MM.1S (cell line): Measurements from ENCODE around the gene PCSK9.

Source experiments
- DNase-seq: peaks from one replicate; pipeline ENCODE4 v3.0.0-alpha.2; 2015
- H2AFZ ChIP-seq: fragments of 300-600 bp; sonication (generic); 2 replicates; pipeline ENCODE4 v1.6.0; 2016; ENCODE audit warnings: antibody characterized with exemption, low read length
- H3F3A ChIP-seq: fragments of 300-600 bp; sonication (generic); 2 replicates; pipeline ENCODE4 v1.6.1; 2016; ENCODE audit warnings: mild to moderate bottlenecking, antibody characterized with exemption, low read length, moderate library complexity, mixed read lengths; ENCODE audit not compliant: insufficient read depth
- H3K27ac ChIP-seq: fragments of 300-600 bp; sonication (generic); 2 replicates; pipeline ENCODE4 v1.5.1; 2016; ENCODE audit warnings: mild to moderate bottlenecking, low read length
- H3K27me3 ChIP-seq: fragments of 300-600 bp; sonication (generic); replicated peaks from 2 replicates; pipeline ENCODE4 v1.6.0; 2016; ENCODE audit warnings: low read length; ENCODE audit not compliant: insufficient read depth
- H3K36me3 ChIP-seq: fragments of 300-600 bp; sonication (generic); replicated peaks from 2 replicates; pipeline ENCODE4 v1.6.1; 2016; ENCODE audit warnings: mild to moderate bottlenecking, low read length, mixed read lengths; ENCODE audit not compliant: insufficient read depth
- H3K4me1 ChIP-seq: fragments of 300-600 bp; sonication (generic); 2 replicates; pipeline ENCODE4 v1.6.1; 2016; ENCODE audit warnings: low read length, mixed read lengths
- H3K4me2 ChIP-seq: fragments of 300-600 bp; sonication (generic); 2 replicates; pipeline ENCODE4 v1.6.0; 2016; ENCODE audit warnings: low read depth, low read length
- H3K4me3 ChIP-seq: fragments of 300-600 bp; sonication (generic); 2 replicates; pipeline ENCODE4 v1.5.1; 2016; ENCODE audit warnings: low read length, mixed read lengths
- H3K79me2 ChIP-seq: fragments of 300-600 bp; sonication (generic); 2 replicates; pipeline ENCODE4 v1.6.1; 2016; ENCODE audit warnings: mixed run types, low read length, mixed read lengths
- H3K9ac ChIP-seq: fragments of 300-600 bp; sonication (generic); 2 replicates; pipeline ENCODE4 v1.6.1; 2016; ENCODE audit warnings: low read length, mixed read lengths
- H3K9me2 ChIP-seq: fragments of 300-600 bp; sonication (generic); replicated peaks from 2 replicates; pipeline ENCODE4 v1.6.1; 2016; ENCODE audit warnings: mild to moderate bottlenecking, low read length, mixed read lengths; ENCODE audit not compliant: insufficient read depth
- H3K9me3 ChIP-seq: fragments of 300-600 bp; sonication (generic); replicated peaks from 2 replicates; pipeline ENCODE4 v1.6.1; 2016; ENCODE audit warnings: mild to moderate bottlenecking, low read length, mixed read lengths; ENCODE audit not compliant: insufficient read depth
- H4K20me1 ChIP-seq: fragments of 300-600 bp; sonication (generic); 2 replicates; pipeline ENCODE4 v1.6.1; 2016; ENCODE audit warnings: mild to moderate bottlenecking, low read length, moderate library complexity, mixed read lengths; ENCODE audit not compliant: insufficient read depth
- EZH2 ChIP-seq: fragments of 300-600 bp; sonication (generic); optimal IDR thresholded peaks from 2 replicates; pipeline ENCODE3; 2017; ENCODE audit warnings: low read depth, mild to moderate bottlenecking, antibody characterized with exemption, low read length, mixed read lengths
- EZH2phosphoT487 ChIP-seq: fragments of 300-600 bp; sonication (generic); IDR thresholded peaks from 2 replicates; pipeline ENCODE4 v1.6.1; 2018; ENCODE audit warnings: antibody characterized with exemption, low read length
- TF ChIP-seq, protein P1 (sequence below): fragments of 300-600 bp; sonication (generic); IDR thresholded peaks from 2 replicates; pipeline ENCODE4 v1.5.1; 2016; ENCODE audit warnings: antibody characterized with exemption, low read length, mixed read lengths

PCSK9 gene

DNA sequence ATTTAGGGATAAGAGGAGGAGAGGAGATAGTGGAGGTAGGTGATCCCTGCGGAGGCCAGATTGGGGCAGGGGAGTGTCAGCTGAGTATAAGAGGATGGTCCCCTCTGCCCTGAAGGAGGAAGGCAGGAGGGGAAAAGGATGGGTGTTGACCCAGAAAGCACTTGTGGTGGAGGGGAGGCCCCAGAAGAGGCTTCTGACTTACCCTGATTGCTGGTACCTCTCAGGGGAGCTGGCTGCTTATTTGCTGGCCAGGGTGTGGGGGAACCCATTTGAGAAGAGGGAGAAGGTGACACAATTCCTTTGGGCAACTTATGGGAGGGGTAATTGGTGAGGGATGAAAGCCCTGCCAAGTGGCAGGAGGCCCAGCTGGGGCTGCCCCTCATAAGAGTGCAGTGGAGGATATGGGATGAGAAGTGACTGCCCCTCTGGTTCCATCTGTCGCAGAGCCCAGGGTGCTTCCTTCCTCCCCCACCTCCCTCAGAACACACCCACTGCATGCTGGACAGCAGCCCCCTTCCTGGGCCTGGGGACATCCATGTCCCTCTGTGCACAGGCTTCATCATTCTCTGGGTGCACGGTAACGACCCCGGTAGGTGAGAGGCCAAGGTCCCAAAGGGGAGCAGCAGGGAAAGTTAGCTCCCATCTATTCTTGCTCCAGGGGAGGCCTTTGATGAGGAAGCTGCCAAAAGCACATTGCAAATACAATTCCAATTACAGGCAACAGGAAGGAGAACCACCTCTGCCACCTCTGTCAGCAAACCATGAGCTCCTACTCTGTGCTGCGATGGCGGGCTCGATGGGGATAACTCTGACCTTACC lies 1.4 kb upstream of the PCSK9 start:
- H3K36me3 ChIP-seq = no peaks in the 10 kb centered on the region
- no peaks in the 10 kb centered on the region for H3F3A ChIP-seq
- peaks cover 50% of the 10 kb centered on the region for H3K27me3 ChIP-seq
- H3K9ac ChIP-seq = no peak overlapping the region
- TF ChIP-seq, protein P1, sequence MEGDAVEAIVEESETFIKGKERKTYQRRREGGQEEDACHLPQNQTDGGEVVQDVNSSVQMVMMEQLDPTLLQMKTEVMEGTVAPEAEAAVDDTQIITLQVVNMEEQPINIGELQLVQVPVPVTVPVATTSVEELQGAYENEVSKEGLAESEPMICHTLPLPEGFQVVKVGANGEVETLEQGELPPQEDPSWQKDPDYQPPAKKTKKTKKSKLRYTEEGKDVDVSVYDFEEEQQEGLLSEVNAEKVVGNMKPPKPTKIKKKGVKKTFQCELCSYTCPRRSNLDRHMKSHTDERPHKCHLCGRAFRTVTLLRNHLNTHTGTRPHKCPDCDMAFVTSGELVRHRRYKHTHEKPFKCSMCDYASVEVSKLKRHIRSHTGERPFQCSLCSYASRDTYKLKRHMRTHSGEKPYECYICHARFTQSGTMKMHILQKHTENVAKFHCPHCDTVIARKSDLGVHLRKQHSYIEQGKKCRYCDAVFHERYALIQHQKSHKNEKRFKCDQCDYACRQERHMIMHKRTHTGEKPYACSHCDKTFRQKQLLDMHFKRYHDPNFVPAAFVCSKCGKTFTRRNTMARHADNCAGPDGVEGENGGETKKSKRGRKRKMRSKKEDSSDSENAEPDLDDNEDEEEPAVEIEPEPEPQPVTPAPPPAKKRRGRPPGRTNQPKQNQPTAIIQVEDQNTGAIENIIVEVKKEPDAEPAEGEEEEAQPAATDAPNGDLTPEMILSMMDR = no peak
- TF ChIP-seq EZH2 (no peak), EZH2phosphoT487 (no peak)
- DNase-seq = no peak
- H3K4me1 ChIP-seq = no peaks in the 10 kb centered on the region
- no peaks in the 10 kb centered on the region for H3K9me2 ChIP-seq
- H3K9me3 ChIP-seq = no peaks in the 10 kb centered on the region
- no peak overlapping the region for H3K27ac ChIP-seq
- no peak overlapping the region for H3K4me3 ChIP-seq
- no peak overlapping the region for H2AFZ ChIP-seq
- H3K4me2 ChIP-seq = no peak overlapping the region
- no peaks in the 10 kb centered on the region for H3K79me2 ChIP-seq
- H4K20me1 ChIP-seq = no peaks in the 10 kb centered on the region

DNA sequence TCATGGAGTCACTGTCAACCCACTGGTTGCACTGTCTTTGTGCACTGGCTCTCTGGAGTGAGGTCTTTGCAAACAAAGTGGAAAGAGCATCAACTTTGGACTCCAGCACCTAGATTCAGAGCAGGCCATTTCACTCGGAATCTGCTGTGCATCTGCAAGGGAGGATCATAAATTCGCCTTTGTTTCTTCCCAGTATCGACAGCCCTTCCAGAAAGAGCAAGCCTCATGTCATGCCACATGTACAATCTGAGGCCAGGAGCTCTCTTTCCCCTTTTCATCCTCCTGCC lies 853 bp upstream of the PCSK9 start:
- no peaks in the 10 kb centered on the region for H3K9me3 ChIP-seq
- TF ChIP-seq EZH2phosphoT487 (no peak), EZH2 (no peak)
- TF ChIP-seq, protein P1 = no peak
- no peak overlapping the region for H3K4me2 ChIP-seq
- no peaks in the 10 kb centered on the region for H4K20me1 ChIP-seq
- H3K36me3 ChIP-seq = no peaks in the 10 kb centered on the region
- H3K27ac ChIP-seq = no peak overlapping the region
- H3K9ac ChIP-seq = no peak overlapping the region
- H3K4me3 ChIP-seq = no peak overlapping the region
- H3K4me1 ChIP-seq = no peaks in the 10 kb centered on the region
- no peaks in the 10 kb centered on the region for H3K9me2 ChIP-seq
- H3K27me3 ChIP-seq = peaks cover 50% of the 10 kb centered on the region
- H3K79me2 ChIP-seq = no peaks in the 10 kb centered on the region
- no peak for DNase-seq
- no peaks in the 10 kb centered on the region for H3F3A ChIP-seq
- no peak overlapping the region for H2AFZ ChIP-seq

DNA sequence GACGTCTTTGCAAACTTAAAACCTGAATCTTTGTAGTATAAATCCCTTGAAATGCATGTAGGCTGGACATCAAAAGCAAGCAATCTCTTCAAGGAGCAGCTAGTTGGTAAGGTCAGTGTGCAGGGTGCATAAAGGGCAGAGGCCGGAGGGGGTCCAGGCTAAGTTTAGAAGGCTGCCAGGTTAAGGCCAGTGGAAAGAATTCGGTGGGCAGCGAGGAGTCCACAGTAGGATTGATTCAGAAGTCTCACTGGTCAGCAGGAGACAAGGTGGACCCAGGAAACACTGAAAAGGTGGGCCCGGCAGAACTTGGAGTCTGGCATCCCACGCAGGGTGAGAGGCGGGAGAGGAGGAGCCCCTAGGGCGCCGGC lies 390 bp upstream of the PCSK9 start:
- Histone ChIP-seq H3K9me2 (no peaks in the 10 kb centered on the region), H3K36me3 (no peaks in the 10 kb centered on the region), H3K9me3 (no peaks in the 10 kb centered on the region), H3K4me3 (no peak overlapping the region), H3K79me2 (no peaks in the 10 kb centered on the region), H3K4me1 (no peaks in the 10 kb centered on the region), H3K27ac (no peak overlapping the region), H4K20me1 (no peaks in the 10 kb centered on the region), H3K27me3 (peaks cover 50% of the 10 kb centered on the region), H2AFZ (no peak overlapping the region), H3K4me2 (no peak overlapping the region), H3K9ac (no peak overlapping the region), H3F3A (no peaks in the 10 kb centered on the region)
- TF ChIP-seq EZH2phosphoT487 (no peak), EZH2 (no peak)
- TF ChIP-seq, protein P1 = no peak
- no peak for DNase-seq
